ENCODE data around the gene UBE2E1. TPM values are rescaled to one million over a fixed set of nuclear protein-coding genes. Genes with fewer than 3 reads are reported as not detected.

The UBE2E1 gene
- total and polyA plus RNA-seq, 2 donors from 2014 or later = 69.1 to 83.2 TPM

DNA sequence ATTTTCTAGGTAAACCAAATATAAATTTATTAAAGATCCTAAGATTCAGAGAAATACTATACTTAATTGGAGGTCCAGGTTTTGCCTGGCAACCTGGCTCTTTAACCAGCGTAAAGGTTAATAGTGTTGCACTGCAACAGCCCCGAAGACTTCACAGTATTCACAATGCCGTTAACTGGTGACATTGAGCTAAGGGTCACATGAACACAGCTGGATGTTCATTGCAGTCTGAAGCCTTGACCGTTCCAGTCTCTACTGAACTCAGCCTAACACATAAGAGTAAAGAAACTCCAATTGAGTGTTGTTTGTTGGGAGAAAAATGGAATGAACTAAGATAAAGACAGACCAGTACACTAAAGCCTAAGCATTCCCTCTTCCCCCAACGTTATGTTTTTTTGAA lies 84.2 kb downstream of the UBE2E1 start:
- Histone ChIP-seq H3K9ac (ENCODE audit: low read length in 3 of 3) (no peak overlapping the region), H3K4me3 (ENCODE audit: low read length in 3 of 3) (no peak overlapping the region), H3K27ac (ENCODE audit: low read depth in 2 of 2, low read length in 2 of 2) (no peak overlapping the region), H3K36me3 (ENCODE audit: control insufficient read depth in 2 of 3, insufficient read depth in 3 of 3, low read length in 3 of 3) (no peaks in the 10 kb centered on the region), H3K27me3 (ENCODE audit: control insufficient read depth, insufficient read depth, low read length) (no peaks in the 10 kb centered on the region), H3K4me1 (ENCODE audit: control insufficient read depth in 2 of 3, insufficient read depth in 2 of 3, low read depth in 1 of 3, low read length in 3 of 3) (no peaks in the 10 kb centered on the region), H3K9me3 (ENCODE audit: control insufficient read depth in 2 of 3, insufficient read depth in 1 of 3, low read length in 3 of 3) (no peaks in the 10 kb centered on the region)
- TF ChIP-seq, protein P1, sequence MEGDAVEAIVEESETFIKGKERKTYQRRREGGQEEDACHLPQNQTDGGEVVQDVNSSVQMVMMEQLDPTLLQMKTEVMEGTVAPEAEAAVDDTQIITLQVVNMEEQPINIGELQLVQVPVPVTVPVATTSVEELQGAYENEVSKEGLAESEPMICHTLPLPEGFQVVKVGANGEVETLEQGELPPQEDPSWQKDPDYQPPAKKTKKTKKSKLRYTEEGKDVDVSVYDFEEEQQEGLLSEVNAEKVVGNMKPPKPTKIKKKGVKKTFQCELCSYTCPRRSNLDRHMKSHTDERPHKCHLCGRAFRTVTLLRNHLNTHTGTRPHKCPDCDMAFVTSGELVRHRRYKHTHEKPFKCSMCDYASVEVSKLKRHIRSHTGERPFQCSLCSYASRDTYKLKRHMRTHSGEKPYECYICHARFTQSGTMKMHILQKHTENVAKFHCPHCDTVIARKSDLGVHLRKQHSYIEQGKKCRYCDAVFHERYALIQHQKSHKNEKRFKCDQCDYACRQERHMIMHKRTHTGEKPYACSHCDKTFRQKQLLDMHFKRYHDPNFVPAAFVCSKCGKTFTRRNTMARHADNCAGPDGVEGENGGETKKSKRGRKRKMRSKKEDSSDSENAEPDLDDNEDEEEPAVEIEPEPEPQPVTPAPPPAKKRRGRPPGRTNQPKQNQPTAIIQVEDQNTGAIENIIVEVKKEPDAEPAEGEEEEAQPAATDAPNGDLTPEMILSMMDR (IDR thresholded peaks at IDR 0.05; ENCODE audit: borderline replicate concordance, extremely low read depth, insufficient read depth) = no peak
- no peak for FAIRE-seq
- intact Hi-C loops (cut with DNase I) = no loop called here
- DNase-seq = no peak

DNA sequence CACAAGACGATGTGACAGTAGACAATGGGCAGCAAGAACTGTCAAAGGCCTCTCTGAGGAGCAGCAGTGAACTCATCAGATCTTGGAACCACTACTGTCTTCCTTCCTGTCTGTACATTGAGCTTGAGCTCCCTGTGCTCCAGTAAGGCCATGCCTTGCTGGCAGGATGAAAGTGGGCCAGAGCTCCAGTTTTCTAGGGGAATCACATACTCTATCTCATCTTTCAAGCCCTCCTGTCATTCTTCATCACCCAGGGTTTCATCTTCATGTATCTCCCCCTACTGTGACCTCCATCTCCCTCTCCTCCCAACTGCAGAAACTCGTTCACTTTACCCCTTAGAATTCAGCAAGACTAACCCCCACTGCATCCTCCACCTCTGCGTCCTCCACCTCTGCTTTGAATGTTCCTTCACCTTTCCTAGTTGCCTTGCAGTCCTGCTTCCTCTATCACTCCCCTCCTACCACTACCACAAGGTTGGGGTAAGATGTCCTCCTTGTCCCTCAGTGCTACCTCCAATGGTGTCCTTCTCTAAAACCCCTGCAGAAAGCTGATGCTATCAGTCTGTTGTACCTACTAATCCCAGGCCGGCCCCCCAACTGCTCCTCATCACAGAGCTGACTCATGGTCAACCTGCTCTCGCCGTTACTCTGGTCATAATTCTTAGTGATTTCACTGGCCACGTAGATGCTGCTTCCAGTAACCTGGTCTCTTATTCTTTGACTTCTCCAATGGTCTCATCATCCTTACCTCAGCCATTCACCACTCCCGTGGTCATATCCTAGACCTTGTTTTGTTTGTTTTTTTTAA lies 88.7 kb downstream of the UBE2E1 start:
- Histone ChIP-seq H3K36me3 (ENCODE audit: control insufficient read depth in 2 of 3, insufficient read depth in 3 of 3, low read length in 3 of 3) (peaks cover 5 to 9% (median 5%) of the 10 kb centered on the region in 3 donors), H3K4me1 (ENCODE audit: control insufficient read depth in 2 of 3, insufficient read depth in 2 of 3, low read depth in 1 of 3, low read length in 3 of 3) (no peaks in the 10 kb centered on the region), H3K27ac (ENCODE audit: low read depth in 2 of 2, low read length in 2 of 2) (no peak overlapping the region), H3K9ac (ENCODE audit: low read length in 3 of 3) (no peak overlapping the region), H3K9me3 (ENCODE audit: control insufficient read depth in 2 of 3, insufficient read depth in 1 of 3, low read length in 3 of 3) (no peaks in the 10 kb centered on the region), H3K4me3 (ENCODE audit: low read length in 3 of 3) (no peak overlapping the region), H3K27me3 (ENCODE audit: control insufficient read depth, insufficient read depth, low read length) (no peaks in the 10 kb centered on the region)
- intact Hi-C loops (cut with DNase I) = no loop called here
- TF ChIP-seq, protein P1 (IDR thresholded peaks at IDR 0.05; ENCODE audit: borderline replicate concordance, extremely low read depth, insufficient read depth) = no peak
- FAIRE-seq (no peak), DNase-seq (no peak)

DNA sequence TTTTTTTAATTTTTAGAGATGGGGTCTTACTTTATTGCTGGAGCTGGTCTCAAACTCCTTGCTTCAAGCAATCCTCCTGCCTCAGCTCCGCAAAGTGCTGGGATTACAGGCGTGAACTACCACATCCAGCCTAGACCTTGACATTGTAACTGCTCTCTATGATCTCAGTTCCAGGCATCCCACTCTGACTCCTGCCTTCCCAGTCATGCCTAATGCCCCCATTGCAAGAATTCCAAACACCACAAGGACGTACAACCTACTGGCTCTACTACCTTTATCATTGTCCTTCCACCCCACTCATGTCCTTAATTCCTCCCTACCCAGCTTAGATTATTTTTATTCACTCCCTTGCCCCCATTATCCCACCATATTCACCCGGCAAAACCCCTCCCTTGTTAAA lies 89.4 kb downstream of the UBE2E1 start:
- Histone ChIP-seq H3K27ac (ENCODE audit: low read depth in 2 of 2, low read length in 2 of 2) (no peak overlapping the region), H3K4me1 (ENCODE audit: control insufficient read depth in 2 of 3, insufficient read depth in 2 of 3, low read depth in 1 of 3, low read length in 3 of 3) (no peaks in the 10 kb centered on the region), H3K36me3 (ENCODE audit: control insufficient read depth in 2 of 3, insufficient read depth in 3 of 3, low read length in 3 of 3) (peaks cover 5 to 11% (median 5%) of the 10 kb centered on the region in 3 donors), H3K9me3 (ENCODE audit: control insufficient read depth in 2 of 3, insufficient read depth in 1 of 3, low read length in 3 of 3) (no peaks in the 10 kb centered on the region), H3K9ac (ENCODE audit: low read length in 3 of 3) (no peak overlapping the region), H3K27me3 (ENCODE audit: control insufficient read depth, insufficient read depth, low read length) (no peaks in the 10 kb centered on the region), H3K4me3 (ENCODE audit: low read length in 3 of 3) (no peak overlapping the region)
- intact Hi-C loops (cut with DNase I) = no loop called here
- FAIRE-seq = no peak
- no peak for DNase-seq
- TF ChIP-seq, protein P1 (IDR thresholded peaks at IDR 0.05; ENCODE audit: borderline replicate concordance, extremely low read depth, insufficient read depth) = no peak

Data from kidney (tissue), 14 donors.